Fibroblast of skin of right quadriceps (primary cell): ENCODE measurements around the gene HHIP.

ENCODE experiments used
- DNase-seq: peaks from one replicate; pipeline ENCODE4 v3.0.0-alpha.2; 2013

The HHIP gene

GRCh38 chr4:144645631-144646522 is at the start of gene HHIP:
TSS of gene HHIP (plus strand) at chr4:144646156. CDS start at chr4:144646676, 520 bp downstream.
- DNase-seq: peak; percentile 53

GRCh38 chr4:144597171-144597570 is 48.8 kb upstream of the HHIP start:
- no peak for DNase-seq

GRCh38 chr4:144599621-144600020 is 46.3 kb upstream of the HHIP start:
- DNase-seq: no peak

- DNase-seq: peak; percentile 3
These were observed 34.1 kb upstream of the HHIP start for GRCh38 chr4:144611850-144612249.

- peak; percentile 44 for DNase-seq
These were observed 30.9 kb upstream of the HHIP start for GRCh38 chr4:144614850-144615585.

- DNase-seq: no peak
These were observed 24.3 kb upstream of the HHIP start for GRCh38 chr4:144621681-144622080.

GRCh38 chr4:144627663-144628076 is 18.3 kb upstream of the HHIP start:
- DNase-seq: no peak

GRCh38 chr4:144633215-144633614 is 12.7 kb upstream of the HHIP start:
- no peak for DNase-seq

- DNase-seq: no peak
These were observed 10.8 kb upstream of the HHIP start for GRCh38 chr4:144634978-144635747.

- DNase-seq: no peak
These were observed 1.4 kb upstream of the HHIP start for GRCh38 chr4:144644368-144645101.

GRCh38 chr4:144645102-144645630 is 790 bp upstream of the HHIP start:
- no peak for DNase-seq

GRCh38 chr4:144646523-144647094 is 653 bp downstream of the HHIP start:
- no peak for DNase-seq

GRCh38 chr4:144647095-144647561 is 1.2 kb downstream of the HHIP start:
- DNase-seq: no peak

- DNase-seq: no peak
These were observed 1.6 kb downstream of the HHIP start for GRCh38 chr4:144647590-144647989.

- DNase-seq: no peak
These were observed 2.1 kb downstream of the HHIP start for GRCh38 chr4:144648042-144648441.

- no peak for DNase-seq
These were observed 3.7 kb downstream of the HHIP start for GRCh38 chr4:144649646-144650045.

GRCh38 chr4:144650311-144651005 is 4.5 kb downstream of the HHIP start:
- DNase-seq: no peak

- no peak for DNase-seq
These were observed 8.0 kb downstream of the HHIP start for GRCh38 chr4:144653781-144654545.

- no peak for DNase-seq
These were observed 9.5 kb downstream of the HHIP start for GRCh38 chr4:144655491-144655890.

- DNase-seq: no peak
These were observed 10.9 kb downstream of the HHIP start for GRCh38 chr4:144656850-144657249.
